ENCODE results near the gene UGT1A8. TPM values are rescaled to one million over a fixed set of nuclear protein-coding genes. Genes with fewer than 3 reads are reported as not detected.

The UGT1A8 gene
- total RNA-seq, 5 donors from 2014 or later (not counting 1 experiment from before 2014, with no cell fraction given): not detected

DNA sequence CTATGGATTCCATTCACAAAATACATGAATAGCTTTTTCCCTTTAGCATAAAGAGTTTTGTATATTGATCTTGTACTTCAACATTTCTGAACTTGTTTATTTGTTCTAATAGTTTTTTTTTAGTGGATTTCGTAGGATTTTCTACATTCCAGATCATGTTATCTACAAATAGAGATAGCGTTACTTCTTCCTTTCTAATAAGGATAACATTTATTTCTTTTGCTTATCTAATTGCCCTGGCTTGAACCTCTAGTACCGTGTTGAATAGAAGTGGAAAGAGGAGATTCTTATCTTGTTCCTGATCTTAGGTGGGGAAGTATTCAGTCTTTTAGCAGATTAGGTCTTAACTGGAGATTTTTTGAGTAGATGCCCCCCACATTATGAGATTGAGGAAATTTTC, 84.8 kb downstream of the UGT1A8 start:
- peaks cover 0 to 6% (median 0%) of the 10 kb centered on the region in 3 donors for H3K9me3 Mint-ChIP-seq

DNA sequence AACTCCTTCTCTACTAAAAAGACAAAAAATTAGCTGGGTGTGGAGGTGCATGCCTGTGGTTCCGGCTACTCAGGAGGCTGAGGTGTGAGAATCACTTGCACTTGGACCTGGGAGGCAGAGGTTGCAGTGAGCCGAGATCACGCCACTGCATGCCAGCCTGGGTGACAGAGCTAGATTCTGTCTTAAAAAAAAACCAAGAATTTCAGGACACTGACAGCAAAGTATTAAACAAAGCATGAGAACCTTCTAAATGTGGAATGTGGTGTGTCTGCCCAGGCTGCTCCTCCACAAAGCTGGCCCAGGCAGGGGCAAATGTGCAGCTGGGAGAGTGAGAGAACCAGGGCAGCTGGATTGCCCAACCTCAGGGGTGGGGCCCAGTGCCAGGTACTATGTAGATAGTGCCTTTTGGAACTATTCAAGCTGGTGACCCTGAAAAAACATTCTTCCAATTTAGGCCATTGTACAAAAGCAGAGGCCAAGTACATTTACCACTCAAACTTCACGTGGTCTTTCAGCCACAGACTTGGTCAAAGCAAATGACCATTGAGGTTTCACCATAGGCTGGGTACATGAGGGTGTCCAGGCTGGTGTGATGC, 88.6 kb downstream of the UGT1A8 start:
- Histone ChIP-seq H3K27ac (ENCODE audit: low read length) (no peak overlapping the region), H3K27me3 (replicated peaks in 1 of 2; ENCODE audit: control insufficient read depth in 2 of 2, extremely low read depth in 1 of 2, insufficient read depth in 2 of 2, low read length in 1 of 2) (peaks cover 0 to 20% of the 10 kb centered on the region in 2 experiments), H3K36me3 (ENCODE audit: control insufficient read depth in 2 of 2, extremely low read depth in 1 of 2, insufficient read depth in 1 of 2, low read length in 1 of 2) (no peaks in the 10 kb centered on the region), H3K9me3 (no peaks in the 10 kb centered on the region), H3K4me1 (ENCODE audit: control insufficient read depth in 1 of 2, extremely low read depth in 1 of 2, insufficient read depth in 2 of 2, low read length in 2 of 2) (no peaks in the 10 kb centered on the region), H3K4me3 (ENCODE audit: control insufficient read depth in 1 of 2, extremely low read depth in 1 of 2, low read length in 1 of 2) (no peak overlapping the region)
- ATAC-seq (replicated peaks in 1 of 4) (no peak), DNase-seq (no peak)
- H3K4me1 Mint-ChIP-seq: no peaks in the 10 kb centered on the region
- H3K27me3 Mint-ChIP-seq: peaks cover 6 to 24% of the 10 kb centered on the region in 2 donors
- peaks cover 0 to 6% (median 0%) of the 10 kb centered on the region in 3 donors for H3K9me3 Mint-ChIP-seq
- CTCF ChIA-PET: no interaction called here
- no peaks in the 10 kb centered on the region for H3K36me3 Mint-ChIP-seq
- WGBS (ENCODE audit: insufficient coverage): 50% methylated on average over 2 of the region's 4 CpGs
- POLR2A ChIA-PET: no interaction called here
- no peak overlapping the region for H3K27ac Mint-ChIP-seq
- no peak overlapping the region for H3K4me3 Mint-ChIP-seq

More for the DNA sequence above, 84.8 kb downstream of the UGT1A8 start:
- Mint-ChIP-seq H3K4me3 (no peak overlapping the region), H3K36me3 (no peaks in the 10 kb centered on the region), H3K27ac (no peak overlapping the region), H3K4me1 (no peaks in the 10 kb centered on the region), H3K27me3 (peaks cover 2 to 13% of the 10 kb centered on the region in 2 donors)
- H3K27ac ChIP-seq (ENCODE audit: low read length): no peak overlapping the region
- no peaks in the 10 kb centered on the region for H3K9me3 ChIP-seq
- peaks cover 0 to 15% of the 10 kb centered on the region in 2 experiments for H3K27me3 ChIP-seq (replicated peaks in 1 of 2; ENCODE audit: control insufficient read depth in 2 of 2, extremely low read depth in 1 of 2, insufficient read depth in 2 of 2, low read length in 1 of 2)
- WGBS (ENCODE audit: insufficient coverage): no CpG with 5 or more reads among the region's 3 CpGs
- ChIA-PET POLR2A (no interaction called here), CTCF (no interaction called here)
- DNase-seq: no peak
- no peak overlapping the region for H3K4me3 ChIP-seq (ENCODE audit: control insufficient read depth in 1 of 2, extremely low read depth in 1 of 2, low read length in 1 of 2)
- no peaks in the 10 kb centered on the region for H3K4me1 ChIP-seq (ENCODE audit: control insufficient read depth in 1 of 2, extremely low read depth in 1 of 2, insufficient read depth in 2 of 2, low read length in 2 of 2)
- no peak for ATAC-seq (replicated peaks in 1 of 4)
- H3K36me3 ChIP-seq (ENCODE audit: control insufficient read depth in 2 of 2, extremely low read depth in 1 of 2, insufficient read depth in 1 of 2, low read length in 1 of 2): no peaks in the 10 kb centered on the region

DNA sequence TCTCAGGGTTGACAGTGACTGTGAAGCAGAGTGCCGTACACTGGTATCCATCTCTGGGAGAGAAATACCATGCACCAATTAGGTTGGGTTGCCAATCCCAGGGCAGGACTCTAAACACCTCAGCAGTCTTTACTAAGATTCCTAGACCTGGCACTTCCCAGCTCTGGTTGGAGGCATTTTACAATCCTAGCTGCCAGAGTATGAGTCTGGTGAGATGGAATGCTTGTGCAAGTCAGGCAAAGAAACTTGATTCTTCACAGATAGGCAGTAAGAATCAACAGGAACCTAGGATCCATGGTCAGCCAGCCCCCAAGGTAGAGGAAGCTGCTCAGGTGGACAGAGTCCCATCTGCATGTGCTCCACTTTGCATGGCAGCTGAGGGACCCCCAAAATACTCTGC, 89.3 kb downstream of the UGT1A8 start:
- POLR2A ChIA-PET: no interaction called here

GRCh38 chr2:233707940-233708644, 90.7 kb downstream of the UGT1A8 start:
- Histone ChIP-seq H3K4me1 (ENCODE audit: control insufficient read depth in 1 of 2, extremely low read depth in 1 of 2, insufficient read depth in 2 of 2, low read length in 2 of 2) (no peaks in the 10 kb centered on the region), H3K27ac (ENCODE audit: low read length) (no peak overlapping the region), H3K36me3 (ENCODE audit: control insufficient read depth in 2 of 2, extremely low read depth in 1 of 2, insufficient read depth in 1 of 2, low read length in 1 of 2) (no peaks in the 10 kb centered on the region), H3K27me3 (replicated peaks in 1 of 2; ENCODE audit: control insufficient read depth in 2 of 2, extremely low read depth in 1 of 2, insufficient read depth in 2 of 2, low read length in 1 of 2) (peaks cover 0 to 27% of the 10 kb centered on the region in 2 experiments), H3K4me3 (ENCODE audit: control insufficient read depth in 1 of 2, extremely low read depth in 1 of 2, low read length in 1 of 2) (no peak overlapping the region), H3K9me3 (no peaks in the 10 kb centered on the region)
- ATAC-seq (replicated peaks in 1 of 4) (no peak), DNase-seq (no peak)
- no CpG with 5 or more reads among the region's 10 CpGs for WGBS (ENCODE audit: insufficient coverage)
- Mint-ChIP-seq H3K4me3 (no peak overlapping the region), H3K27ac (no peak overlapping the region), H3K9me3 (peaks cover 0 to 6% (median 0%) of the 10 kb centered on the region in 3 donors), H3K27me3 (peaks cover 17 to 35% of the 10 kb centered on the region in 2 donors), H3K36me3 (no peaks in the 10 kb centered on the region), H3K4me1 (no peaks in the 10 kb centered on the region)
- ChIA-PET POLR2A (no interaction called here), CTCF (no interaction called here)

More for the DNA sequence above, 89.3 kb downstream of the UGT1A8 start:
- Mint-ChIP-seq H3K36me3 (no peaks in the 10 kb centered on the region), H3K4me3 (no peak overlapping the region), H3K27me3 (peaks cover 12 to 29% of the 10 kb centered on the region in 2 donors), H3K27ac (no peak overlapping the region), H3K4me1 (no peaks in the 10 kb centered on the region), H3K9me3 (peaks cover 0 to 6% (median 0%) of the 10 kb centered on the region in 3 donors)
- Histone ChIP-seq H3K27ac (ENCODE audit: low read length) (no peak overlapping the region), H3K36me3 (ENCODE audit: control insufficient read depth in 2 of 2, extremely low read depth in 1 of 2, insufficient read depth in 1 of 2, low read length in 1 of 2) (no peaks in the 10 kb centered on the region), H3K4me1 (ENCODE audit: control insufficient read depth in 1 of 2, extremely low read depth in 1 of 2, insufficient read depth in 2 of 2, low read length in 2 of 2) (no peaks in the 10 kb centered on the region), H3K4me3 (ENCODE audit: control insufficient read depth in 1 of 2, extremely low read depth in 1 of 2, low read length in 1 of 2) (no peak overlapping the region), H3K9me3 (no peaks in the 10 kb centered on the region), H3K27me3 (replicated peaks in 1 of 2; ENCODE audit: control insufficient read depth in 2 of 2, extremely low read depth in 1 of 2, insufficient read depth in 2 of 2, low read length in 1 of 2) (peaks cover 0 to 27% of the 10 kb centered on the region in 2 experiments)
- ATAC-seq (replicated peaks in 1 of 4) (no peak), DNase-seq (no peak)
- 86% methylated on average over 1 of the region's 1 CpG for WGBS (ENCODE audit: insufficient coverage)
- CTCF ChIA-PET: no interaction called here

DNA sequence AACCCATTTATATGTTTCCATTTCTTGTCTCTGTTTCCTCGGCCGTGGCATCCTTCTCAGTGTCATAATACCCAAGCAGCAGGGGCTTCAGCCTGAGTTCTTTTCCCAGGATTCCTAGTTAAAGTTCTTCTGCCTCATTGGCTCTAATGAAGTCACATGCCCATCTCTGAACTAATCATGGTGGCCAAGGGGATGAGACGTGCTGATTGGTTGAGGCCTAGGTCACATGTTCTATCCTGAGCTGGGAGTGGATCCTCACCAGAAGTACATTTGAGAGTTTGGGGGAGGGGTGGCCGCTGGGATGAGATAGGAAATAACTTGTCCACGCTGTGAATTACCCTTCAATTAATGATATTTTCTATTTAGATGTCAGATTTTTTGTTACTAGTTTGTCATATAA, 91.5 kb downstream of the UGT1A8 start:
- no peaks in the 10 kb centered on the region for H3K36me3 Mint-ChIP-seq
- no CpG with 5 or more reads among the region's 5 CpGs for WGBS (ENCODE audit: insufficient coverage)

DNA sequence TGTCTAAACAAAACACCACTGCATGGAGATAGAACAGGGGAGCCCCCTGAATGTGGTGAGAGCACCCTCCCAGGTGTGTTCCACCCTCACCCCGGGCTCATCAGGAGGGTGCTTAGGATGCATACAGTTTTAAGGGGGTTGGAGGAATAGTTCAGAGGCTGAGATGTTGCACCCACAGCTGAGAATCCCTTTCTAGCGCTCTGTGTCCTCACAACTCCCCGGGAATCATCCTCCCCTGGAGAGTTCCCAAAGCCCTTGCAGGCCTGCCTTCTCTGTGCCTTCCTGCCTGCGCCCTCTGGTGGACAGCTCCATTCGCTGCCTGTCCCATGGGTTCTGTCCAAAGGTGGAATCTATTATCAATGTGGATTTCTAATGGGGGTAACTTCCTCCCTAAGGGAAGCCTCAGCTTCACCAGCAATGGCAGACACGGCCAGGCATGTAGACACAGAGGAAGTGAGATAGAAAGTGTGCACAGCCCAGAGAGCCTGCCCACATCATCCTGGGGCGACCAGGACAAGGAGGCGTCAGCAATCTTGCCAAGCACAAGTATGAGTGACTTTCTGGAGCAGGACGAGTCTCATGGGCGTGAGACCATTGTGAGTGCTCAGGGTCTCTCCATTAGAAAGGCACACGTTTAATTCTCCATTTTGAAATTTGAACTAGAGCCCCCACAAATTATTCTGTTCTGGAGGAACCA, 94.0 kb downstream of the UGT1A8 start:
- no peaks in the 10 kb centered on the region for H3K9me3 Mint-ChIP-seq
- CTCF ChIA-PET: interaction anchor here in 1 of 2 donors (0.8 to 1.0 kb wide), 2 partner anchors 101 to 858 kb away, joined by 3 read pairs; no protein-coding TSS in a partner anchor
- no peak overlapping the region for H3K4me3 ChIP-seq (ENCODE audit: control insufficient read depth in 1 of 2, extremely low read depth in 1 of 2, low read length in 1 of 2)

More for the DNA sequence above, 91.5 kb downstream of the UGT1A8 start:
- Histone ChIP-seq H3K36me3 (ENCODE audit: control insufficient read depth in 2 of 2, extremely low read depth in 1 of 2, insufficient read depth in 1 of 2, low read length in 1 of 2) (no peaks in the 10 kb centered on the region), H3K9me3 (no peaks in the 10 kb centered on the region), H3K27me3 (replicated peaks in 1 of 2; ENCODE audit: control insufficient read depth in 2 of 2, extremely low read depth in 1 of 2, insufficient read depth in 2 of 2, low read length in 1 of 2) (peaks cover 0 to 25% of the 10 kb centered on the region in 2 experiments), H3K27ac (ENCODE audit: low read length) (no peak overlapping the region), H3K4me3 (ENCODE audit: control insufficient read depth in 1 of 2, extremely low read depth in 1 of 2, low read length in 1 of 2) (no peak overlapping the region), H3K4me1 (ENCODE audit: control insufficient read depth in 1 of 2, extremely low read depth in 1 of 2, insufficient read depth in 2 of 2, low read length in 2 of 2) (no peaks in the 10 kb centered on the region)
- Mint-ChIP-seq H3K4me1 (no peaks in the 10 kb centered on the region), H3K4me3 (no peak overlapping the region), H3K27ac (no peak overlapping the region), H3K27me3 (peaks cover 24 to 42% of the 10 kb centered on the region in 2 donors), H3K9me3 (peaks cover 0 to 4% (median 0%) of the 10 kb centered on the region in 3 donors)
- DNase-seq (no peak), ATAC-seq (replicated peaks in 1 of 4) (no peak)
- CTCF ChIA-PET: no interaction called here
- POLR2A ChIA-PET: no interaction called here

More for the DNA sequence above, 94.0 kb downstream of the UGT1A8 start:
- Mint-ChIP-seq H3K4me1 (no peaks in the 10 kb centered on the region), H3K36me3 (no peaks in the 10 kb centered on the region), H3K27me3 (peaks cover 25 to 45% of the 10 kb centered on the region in 2 donors), H3K27ac (no peak overlapping the region), H3K4me3 (no peak overlapping the region)
- WGBS (ENCODE audit: insufficient coverage): 53% methylated on average over 3 of the region's 11 CpGs
- H3K4me1 ChIP-seq (ENCODE audit: control insufficient read depth in 1 of 2, extremely low read depth in 1 of 2, insufficient read depth in 2 of 2, low read length in 2 of 2): no peaks in the 10 kb centered on the region
- POLR2A ChIA-PET: no interaction called here
- H3K27ac ChIP-seq (ENCODE audit: low read length): no peak overlapping the region
- ATAC-seq (replicated peaks in 1 of 4) (peak in 2 of 4 experiments; percentile 64 to 73), DNase-seq (peak in 34 of 35 experiments; percentile 5 to 73 (median 50))
- no peaks in the 10 kb centered on the region for H3K36me3 ChIP-seq (ENCODE audit: control insufficient read depth in 2 of 2, extremely low read depth in 1 of 2, insufficient read depth in 1 of 2, low read length in 1 of 2)
- no peaks in the 10 kb centered on the region for H3K9me3 ChIP-seq
- H3K27me3 ChIP-seq (replicated peaks in 1 of 2; ENCODE audit: control insufficient read depth in 2 of 2, extremely low read depth in 1 of 2, insufficient read depth in 2 of 2, low read length in 1 of 2): peaks cover 0 to 18% of the 10 kb centered on the region in 2 experiments

Measured in T-cell (primary cell).